22Rv1 (cell line): ENCODE results near the gene MARCO.

ENCODE experiments used
- ZFX ChIP-seq: fragments of 450-650 bp; IDR thresholded peaks from 2 replicates; pipeline ENCODE4 v1.6.1; 2017; ENCODE audit warnings: antibody characterized with exemption, borderline replicate concordance
- TF ChIP-seq, protein P1 (sequence below): fragments of 450-650 bp; IDR thresholded peaks from 2 replicates; pipeline ENCODE4 v1.5.1; 2017; ENCODE audit warnings: mild to moderate bottlenecking

DNA sequence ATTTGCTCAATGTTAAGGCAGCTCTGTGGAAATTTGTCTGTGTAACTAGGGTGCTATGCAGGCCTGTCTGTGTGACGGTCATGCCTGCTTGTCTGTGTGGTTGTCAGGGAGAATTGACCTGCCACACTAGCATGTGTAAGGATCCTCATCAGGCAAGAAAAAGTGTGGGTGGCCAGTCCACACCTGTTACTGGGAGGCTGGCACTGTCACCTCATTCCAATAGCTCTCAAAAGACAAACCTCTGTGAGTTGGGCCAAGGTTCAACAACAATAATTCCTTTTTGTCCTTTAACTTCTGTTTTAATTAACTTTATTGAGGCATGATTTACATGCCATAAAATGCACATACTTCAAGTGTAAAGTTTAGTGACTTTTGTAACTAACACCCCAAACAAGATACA is 4.2 kb upstream of the MARCO start:
- TF ChIP-seq, protein P1, sequence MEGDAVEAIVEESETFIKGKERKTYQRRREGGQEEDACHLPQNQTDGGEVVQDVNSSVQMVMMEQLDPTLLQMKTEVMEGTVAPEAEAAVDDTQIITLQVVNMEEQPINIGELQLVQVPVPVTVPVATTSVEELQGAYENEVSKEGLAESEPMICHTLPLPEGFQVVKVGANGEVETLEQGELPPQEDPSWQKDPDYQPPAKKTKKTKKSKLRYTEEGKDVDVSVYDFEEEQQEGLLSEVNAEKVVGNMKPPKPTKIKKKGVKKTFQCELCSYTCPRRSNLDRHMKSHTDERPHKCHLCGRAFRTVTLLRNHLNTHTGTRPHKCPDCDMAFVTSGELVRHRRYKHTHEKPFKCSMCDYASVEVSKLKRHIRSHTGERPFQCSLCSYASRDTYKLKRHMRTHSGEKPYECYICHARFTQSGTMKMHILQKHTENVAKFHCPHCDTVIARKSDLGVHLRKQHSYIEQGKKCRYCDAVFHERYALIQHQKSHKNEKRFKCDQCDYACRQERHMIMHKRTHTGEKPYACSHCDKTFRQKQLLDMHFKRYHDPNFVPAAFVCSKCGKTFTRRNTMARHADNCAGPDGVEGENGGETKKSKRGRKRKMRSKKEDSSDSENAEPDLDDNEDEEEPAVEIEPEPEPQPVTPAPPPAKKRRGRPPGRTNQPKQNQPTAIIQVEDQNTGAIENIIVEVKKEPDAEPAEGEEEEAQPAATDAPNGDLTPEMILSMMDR: no peak
- no peak for TF ChIP-seq ZFX
